B cell (primary cell): ENCODE data around the gene CELF4.

Source experiments
- CTCF ChIP-seq: fragments of 200-600 bp; IDR thresholded peaks from one replicate; pipeline ENCODE4 v1.8.0; 2022; ENCODE audit warnings: antibody characterized with exemption, mild to moderate bottlenecking
- EZH2 ChIP-seq: IDR thresholded peaks from 2 replicates; pipeline ENCODE4 v1.6.1; 2012; ENCODE audit warnings: borderline replicate concordance, low read depth, mild to moderate bottlenecking, moderate library complexity, low read length; ENCODE audit not compliant: insufficient read depth, poor library complexity, severe bottlenecking

GRCh38 chr18:37335409-37335736, 230.2 kb downstream of the CELF4 start:
- no peak for TF ChIP-seq CTCF
- TF ChIP-seq EZH2: no peak
